Body of pancreas (tissue), 4 donors: ENCODE measurements around the gene CASTOR1. TPM values are rescaled to one million over a fixed set of nuclear protein-coding genes. Genes with fewer than 3 reads are reported as not detected.

Experiments
- ATAC-seq: fragments of 150-250 bp; one replicate; pipeline ENCODE4 v1.9.1; 2016
- DNase-seq, 4 donors: peaks; one replicate each; pipeline ENCODE4 v3.0.0-alpha.2; 2019
- H3K27ac ChIP-seq, 4 donors: fragments of 200-600 bp; sonication (generic); 1 replicate in 3 of 4; 2 replicates in 1 of 4; pipeline versions ENCODE4 v1.5.1 to v1.6.1; 2016 to 2019; ENCODE audit warnings: mild to moderate bottlenecking in 1 of 4, mixed read lengths in 1 of 4, moderate library complexity in 1 of 4
- H3K27me3 ChIP-seq, 2 donors: fragments of 200-600 bp; sonication (generic); one replicate each; pipeline ENCODE4 v1.6.0; 2016; ENCODE audit warnings: mild to moderate bottlenecking in 1 of 2
- H3K36me3 ChIP-seq, 2 donors: fragments of 200-600 bp; sonication (generic); replicated peaks in 1 of 2; 2 replicates each; pipeline ENCODE4 v1.5.1; 2016; ENCODE audit warnings: low read depth in 2 of 2; ENCODE audit not compliant: insufficient read depth in 1 of 2
- H3K4me1 ChIP-seq: fragments of 200-600 bp; sonication (generic); one replicate; pipeline ENCODE4 v1.6.0; 2016
- H3K4me3 ChIP-seq, 2 donors: fragments of 200-600 bp; sonication (generic); 1 replicate in 1 of 2; 2 replicates in 1 of 2; pipeline ENCODE4 v1.5.1; 2016 to 2019
- H3K9me3 ChIP-seq, 3 donors: fragments of 200-600 bp; sonication (generic); 1 replicate in 2 of 3; 2 replicates in 1 of 3; pipeline ENCODE4 v1.5.1; 2016
- CTCF ChIP-seq, 7 experiments: fragments of 450-650 bp in 4 of 7; fragments of 200-600 bp in 3 of 7; sonication (generic) in 3 of 7; IDR thresholded peaks; one replicate each; pipeline ENCODE4 v1.5.1; 2016 to 2019; ENCODE audit warnings: antibody characterized with exemption in 7 of 7
- POLR2A ChIP-seq, 3 donors: fragments of 450-650 bp; IDR thresholded peaks; one replicate each; pipeline ENCODE4 v1.6.1; 2016; ENCODE audit warnings: antibody characterized with exemption in 3 of 3, mild to moderate bottlenecking in 2 of 3
- WGBS, 2 donors: methylation state at CpG; one replicate each; pipeline ENCODE4 v1.1.5; 2017; 5-methylcytosine and 5-hydroxymethylcytosine counted together
- intact Hi-C: fragments of 100-400 bp; cut with DNase I; formaldehyde crosslinking; loops from one replicate; pipeline ENCODE4 v1.15.1; 2023
- total RNA-seq, 2 donors: library from RNA; depleted of rRNA; stranded (reverse); fragments of >200 nt; gene quantifications; one replicate each; pipeline ENCODE4 v1.1.0, GENCODE V29; 2016

CASTOR1 gene
- total RNA-seq, 2 donors from 2014 or later: 4.2 to 21.4 TPM

DNA sequence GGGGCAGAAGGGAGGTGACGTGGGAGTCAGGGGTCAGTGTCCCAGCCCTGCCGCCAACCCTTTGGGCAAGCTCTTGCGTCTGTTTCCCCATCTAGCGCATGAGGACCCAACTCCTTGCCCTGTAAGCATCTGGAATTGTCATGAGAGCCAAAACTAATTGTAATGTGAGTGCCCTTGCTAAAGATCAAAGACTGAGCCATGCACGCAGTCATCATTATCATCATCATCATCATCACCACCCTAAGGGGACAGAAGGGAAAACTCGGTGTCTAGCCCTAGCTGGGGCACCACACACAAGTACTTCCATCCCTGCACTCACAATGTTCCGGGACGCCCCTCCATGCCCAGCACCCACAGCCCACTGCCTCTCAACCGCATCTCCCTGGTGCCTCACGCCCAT lies 45.2 kb downstream of the CASTOR1 start:
- H3K4me1 ChIP-seq: peaks cover 22% of the 10 kb centered on the region
- H3K4me3 ChIP-seq: no peak overlapping the region
- ATAC-seq: no peak
- no peak for DNase-seq
- WGBS, 2 donors: 86 to 90% methylated on average over 10 of the region's 10 CpGs
- no peak overlapping the region for H3K27ac ChIP-seq
- intact Hi-C loops: no loop called here
- TF ChIP-seq CTCF (IDR thresholded peaks at IDR 0.05) (no peak), POLR2A (IDR thresholded peaks at IDR 0.05) (no peak)
- no peaks in the 10 kb centered on the region for H3K9me3 ChIP-seq
- no peaks in the 10 kb centered on the region for H3K36me3 ChIP-seq
- peaks cover 0 to 12% of the 10 kb centered on the region in 2 donors for H3K27me3 ChIP-seq

GRCh38 chr22:30243661-30244060 lies 45.6 kb downstream of the CASTOR1 start:
- intact Hi-C loops: no loop called here
- H3K36me3 ChIP-seq: no peaks in the 10 kb centered on the region
- H3K27me3 ChIP-seq: peaks cover 0 to 12% of the 10 kb centered on the region in 2 donors
- no peak overlapping the region for H3K4me3 ChIP-seq
- H3K4me1 ChIP-seq: peaks cover 22% of the 10 kb centered on the region
- ATAC-seq (no peak), DNase-seq (no peak)
- no peak for TF ChIP-seq POLR2A (IDR thresholded peaks at IDR 0.05)
- no peak for TF ChIP-seq CTCF (IDR thresholded peaks at IDR 0.05)
- no peak overlapping the region for H3K27ac ChIP-seq
- 89 to 94% methylated on average over 22 of the region's 22 CpGs for WGBS, 2 donors
- H3K9me3 ChIP-seq: no peaks in the 10 kb centered on the region

GRCh38 chr22:30241576-30242371 lies 47.5 kb downstream of the CASTOR1 start:
- ATAC-seq: no peak

DNA sequence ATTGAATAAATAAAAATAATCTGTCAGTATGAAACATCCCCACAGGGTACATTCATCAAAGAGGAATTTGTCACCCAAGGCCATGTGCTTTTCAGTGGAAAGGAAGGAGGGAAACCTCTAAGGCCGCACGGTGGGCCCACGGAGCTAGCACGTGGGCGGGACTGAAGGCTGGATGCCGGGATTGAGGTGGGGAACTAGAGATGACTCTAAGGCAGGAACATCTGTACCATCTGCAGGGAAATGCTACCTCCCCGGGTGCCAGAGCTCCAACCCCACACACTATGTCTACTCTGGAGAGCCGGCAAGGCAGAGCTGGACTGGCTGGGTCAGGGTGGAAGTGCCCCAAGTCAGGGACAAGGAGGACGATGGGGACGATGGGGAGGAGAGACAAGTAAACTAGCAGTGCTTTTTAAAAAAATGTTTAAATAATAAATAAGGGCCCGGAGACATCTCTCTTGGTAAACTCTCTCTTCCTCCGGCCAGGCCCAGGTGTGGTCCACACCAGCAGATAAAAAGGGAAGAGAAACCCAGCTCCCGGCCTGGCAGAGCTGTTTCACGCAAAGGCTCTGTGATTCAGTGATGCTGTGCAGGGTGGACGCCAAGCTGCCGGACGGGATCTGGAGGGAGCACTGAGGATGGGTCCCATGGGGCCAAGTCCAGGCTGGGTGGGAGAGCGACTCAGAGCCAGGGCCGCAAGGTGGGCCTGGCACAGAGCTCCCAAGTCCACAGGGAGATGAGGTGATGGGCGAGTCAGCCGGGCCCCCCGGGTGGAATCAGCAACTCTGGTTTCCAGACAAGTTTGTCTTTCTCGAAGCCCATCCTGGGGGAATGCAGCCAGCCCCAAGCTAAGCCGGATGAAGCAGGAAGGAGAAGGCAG lies 48.5 kb downstream of the CASTOR1 start:
- peaks cover 9% of the 10 kb centered on the region for H3K4me1 ChIP-seq
- no peaks in the 10 kb centered on the region for H3K36me3 ChIP-seq
- no peak overlapping the region for H3K4me3 ChIP-seq
- no peaks in the 10 kb centered on the region for H3K27me3 ChIP-seq
- TF ChIP-seq CTCF (IDR thresholded peaks at IDR 0.05): no peak
- no peak for TF ChIP-seq POLR2A (IDR thresholded peaks at IDR 0.05)
- ATAC-seq (no peak), DNase-seq (no peak)
- H3K27ac ChIP-seq: no peak overlapping the region
- WGBS, 2 donors: 76 to 81% methylated on average over 24 of the region's 24 CpGs
- no peaks in the 10 kb centered on the region for H3K9me3 ChIP-seq
- intact Hi-C loops: no loop called here

More at GRCh38 chr22:30241576-30242371, 47.5 kb downstream of the CASTOR1 start:
- no peak overlapping the region for H3K27ac ChIP-seq
- H3K36me3 ChIP-seq: no peaks in the 10 kb centered on the region
- WGBS, 2 donors: 75 to 83% methylated on average over 10 to 14 of the region's 15 CpGs
- H3K4me1 ChIP-seq: peaks cover 14% of the 10 kb centered on the region
- TF ChIP-seq CTCF (IDR thresholded peaks at IDR 0.05): no peak
- H3K4me3 ChIP-seq: no peak overlapping the region
- intact Hi-C loops: no loop called here
- no peaks in the 10 kb centered on the region for H3K9me3 ChIP-seq
- H3K27me3 ChIP-seq: peaks cover 0 to 6% of the 10 kb centered on the region in 2 donors
- DNase-seq: no peak
